SJSA1 (cell line): ENCODE results near the gene ZYG11A. TPM values are rescaled to one million over a fixed set of nuclear protein-coding genes. Genes with fewer than 3 reads are reported as not detected.
"Not testable (repeated sequence)": the region's sequence is repeated elsewhere in the genome, so short reads cannot be mapped to it uniquely, and the experiment has no call there.

Experiments
- DNase-seq, 2 experiments: peaks; one replicate each; pipeline ENCODE4 v3.0.0-alpha.2; 2015 to 2020; ENCODE audit warnings: low spot score in 2 of 2, low read depth in 1 of 2
- H3K27ac ChIP-seq: fragments of 250-450 bp; sonication (Bioruptor Pico); 2 replicates; pipeline ENCODE4 v1.5.1; 2020; ENCODE audit warnings: mild to moderate bottlenecking, moderate library complexity
- H3K27me3 ChIP-seq: fragments of 250-450 bp; sonication (Bioruptor Pico); replicated peaks from 2 replicates; pipeline ENCODE4 v1.5.1; 2020; ENCODE audit warnings: mild to moderate bottlenecking, moderate library complexity
- H3K36me3 ChIP-seq: fragments of 250-450 bp; sonication (Bioruptor Pico); 2 replicates; pipeline ENCODE4 v1.5.1; 2020; ENCODE audit warnings: mild to moderate bottlenecking
- H3K4me1 ChIP-seq: fragments of 250-450 bp; sonication (Bioruptor Pico); replicated peaks from 2 replicates; pipeline ENCODE4 v1.6.1; 2021; ENCODE audit warnings: mild to moderate bottlenecking
- H3K4me3 ChIP-seq: fragments of 250-450 bp; sonication (Bioruptor Pico); 2 replicates; pipeline ENCODE4 v1.5.1; 2020; ENCODE audit warnings: mild to moderate bottlenecking
- H3K9me3 ChIP-seq: fragments of 250-450 bp; sonication (Bioruptor Pico); replicated peaks from 2 replicates; pipeline ENCODE4 v1.5.1; 2020; ENCODE audit warnings: mild to moderate bottlenecking
- total RNA-seq: library from RNA; depleted of rRNA; stranded (reverse); fragments of >200 nt; shearing (Covaris generic); gene quantifications from 2 replicates; pipeline ENCODE4 v1.2.3, GENCODE V29; 2014; rRNA removed

Gene ZYG11A
- 1.2 and 2.1 TPM in 2 replicates for total RNA-seq

- Histone ChIP-seq H3K36me3 (no peaks in the 10 kb centered on the region), H3K4me3 (peak within 1 kb of the TSS; percentile 48), H3K9me3 (peaks cover 6% of the 10 kb centered on the region), H3K27me3 (no peaks in the 10 kb centered on the region; the same call in 1 of the 2 replicates), H3K27ac (no peak within 1 kb of the TSS; the same call in 1 of the 2 replicates), H3K4me1 (peaks cover 12% of the 10 kb centered on the region)
- DNase-seq, result peak; percentile 68 to 82
Observed at GRCh38 chr1:52842643-52843310, at the start of gene ZYG11A. TSS of gene ZYG11A (plus strand) at chr1:52842760. CDS start at chr1:52842884, 124 bp downstream.

- not testable (repeated sequence) for H3K27me3 ChIP-seq, H3K27ac ChIP-seq, H3K4me3 ChIP-seq, DNase-seq, H3K9me3 ChIP-seq, H3K4me1 ChIP-seq
- peaks cover 19% of the 10 kb centered on the region for H3K36me3 ChIP-seq
Observed at GRCh38 chr1:52793717-52794116, 48.8 kb upstream of the ZYG11A start.

- Histone ChIP-seq H3K27me3 (no peaks in the 10 kb centered on the region), H3K9me3 (no peaks in the 10 kb centered on the region), H3K4me3 (no peak overlapping the region), H3K4me1 (no peaks in the 10 kb centered on the region), H3K27ac (no peak overlapping the region), H3K36me3 (peaks cover 15% of the 10 kb centered on the region)
- DNase-seq, result no peak
Observed at GRCh38 chr1:52795464-52795863, 47.1 kb upstream of the ZYG11A start.

DNA sequence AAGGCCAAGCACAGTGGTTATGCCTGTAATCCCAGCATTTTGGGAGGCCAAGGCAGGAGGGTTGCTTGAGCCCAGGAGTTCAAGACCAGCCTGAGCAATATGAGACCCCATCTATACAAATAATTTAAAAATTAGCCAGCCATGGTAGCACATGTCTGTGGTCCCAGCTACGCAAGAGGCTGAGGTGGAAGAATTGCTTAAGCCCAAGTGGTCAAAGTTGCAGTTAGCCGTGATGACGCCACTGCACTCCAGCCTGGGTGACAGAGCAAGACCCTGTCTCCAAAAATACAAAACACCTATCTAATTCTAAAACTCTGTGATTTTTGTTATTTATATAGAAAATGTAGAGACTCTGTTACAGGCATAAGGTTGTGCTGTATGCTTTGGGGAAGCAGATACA, 44.2 kb upstream of the ZYG11A start:
- DNase-seq, result no peak
- no peak overlapping the region for H3K4me3 ChIP-seq
- H3K36me3 ChIP-seq, result peaks cover 19% of the 10 kb centered on the region
- H3K4me1 ChIP-seq, result no peaks in the 10 kb centered on the region
- no peaks in the 10 kb centered on the region for H3K27me3 ChIP-seq
- no peak overlapping the region for H3K27ac ChIP-seq
- no peaks in the 10 kb centered on the region for H3K9me3 ChIP-seq

DNA sequence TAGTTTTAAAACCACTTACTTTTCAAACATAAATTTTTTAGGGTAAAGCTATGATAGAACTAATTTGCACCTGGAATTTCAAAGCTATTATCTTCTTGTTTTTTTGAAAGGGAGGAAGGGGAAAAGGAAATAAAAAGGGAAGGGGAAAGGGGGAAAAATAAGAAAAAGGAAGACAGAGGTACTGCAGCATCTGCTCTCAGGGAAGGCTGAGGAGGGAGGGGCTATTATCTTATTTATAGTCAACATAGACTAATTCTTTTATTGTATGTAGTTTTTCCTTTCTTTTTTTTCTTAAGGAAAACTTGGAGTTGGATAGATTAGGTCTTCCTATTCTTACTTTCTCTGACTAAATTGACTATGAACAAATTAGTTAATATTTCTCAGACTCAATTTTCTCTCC, 41.5 kb upstream of the ZYG11A start:
- no peak overlapping the region for H3K4me3 ChIP-seq
- H3K36me3 ChIP-seq, result peaks cover 29% of the 10 kb centered on the region
- H3K9me3 ChIP-seq, result no peaks in the 10 kb centered on the region
- no peaks in the 10 kb centered on the region for H3K4me1 ChIP-seq
- DNase-seq, result no peak
- no peaks in the 10 kb centered on the region for H3K27me3 ChIP-seq
- no peak overlapping the region for H3K27ac ChIP-seq

DNA sequence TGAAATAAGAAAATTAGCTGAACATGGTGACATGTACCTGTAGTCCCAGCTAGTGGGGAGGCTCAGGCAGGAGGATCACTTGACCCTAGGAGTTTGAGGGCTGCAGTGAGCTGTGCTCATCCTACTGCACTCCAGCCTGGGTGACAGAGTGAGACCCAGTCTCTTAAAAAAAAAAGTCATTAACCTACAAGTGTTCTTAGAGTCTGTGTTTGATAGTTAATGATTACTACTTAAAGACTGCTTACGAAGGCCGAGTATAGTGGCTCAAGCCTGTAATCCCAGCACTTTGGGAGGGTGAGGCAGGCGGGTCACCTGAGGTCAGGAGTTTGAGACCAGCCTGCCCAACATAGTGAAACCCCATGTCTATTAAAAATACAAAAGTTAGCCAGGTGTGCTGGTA, 38.5 kb upstream of the ZYG11A start:
- not testable (repeated sequence) for H3K4me1 ChIP-seq, H3K4me3 ChIP-seq, H3K9me3 ChIP-seq, DNase-seq, H3K27ac ChIP-seq, H3K27me3 ChIP-seq
- peaks cover 16% of the 10 kb centered on the region for H3K36me3 ChIP-seq

DNA sequence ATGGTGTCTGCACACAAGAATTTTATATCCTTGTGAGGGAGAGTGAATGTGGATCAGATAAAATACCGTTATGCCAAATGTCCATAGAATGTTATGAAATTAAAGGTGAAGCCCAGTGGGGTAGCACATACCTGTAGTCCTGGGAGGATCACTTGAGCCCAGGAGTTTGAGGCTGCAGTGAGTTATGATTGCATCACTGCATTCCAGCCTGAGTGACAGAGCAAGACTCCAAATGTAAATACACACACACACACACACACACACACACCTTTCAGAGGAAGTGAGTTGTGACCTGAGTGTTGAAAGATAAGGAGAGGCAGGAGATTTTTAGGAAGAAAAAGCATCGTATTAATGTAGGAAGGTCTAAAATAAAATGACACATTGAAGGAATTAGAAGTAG, 28.1 kb upstream of the ZYG11A start:
- no peak overlapping the region for H3K27ac ChIP-seq
- no peaks in the 10 kb centered on the region for H3K4me1 ChIP-seq
- no peak for DNase-seq
- H3K4me3 ChIP-seq, result no peak overlapping the region
- H3K9me3 ChIP-seq, result no peaks in the 10 kb centered on the region
- H3K27me3 ChIP-seq, result no peaks in the 10 kb centered on the region
- H3K36me3 ChIP-seq, result peaks cover 38% of the 10 kb centered on the region

DNA sequence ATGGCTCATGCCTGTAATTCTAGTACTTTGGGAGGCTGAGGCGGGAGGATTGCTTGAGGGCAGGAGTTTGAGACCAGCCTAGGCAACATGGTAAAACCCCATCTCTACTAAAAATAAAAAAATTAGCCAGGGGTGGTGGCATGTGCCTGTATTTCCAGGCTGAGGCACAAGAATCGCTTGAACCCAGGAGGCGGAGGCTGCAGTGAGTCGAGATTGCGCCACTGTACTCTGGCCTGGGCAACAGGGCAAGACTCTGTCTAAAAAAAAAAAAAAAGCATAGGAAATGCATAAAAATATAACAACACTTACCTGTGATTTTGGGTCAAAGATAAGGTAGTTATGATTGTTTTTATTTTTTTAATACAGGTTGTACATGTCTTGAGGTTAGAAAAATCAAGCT, 21.7 kb upstream of the ZYG11A start:
- H3K4me3 ChIP-seq, H3K4me1 ChIP-seq, DNase-seq, H3K27me3 ChIP-seq, H3K9me3 ChIP-seq, H3K27ac ChIP-seq: not testable (repeated sequence)
- peaks cover 18% of the 10 kb centered on the region for H3K36me3 ChIP-seq

DNA sequence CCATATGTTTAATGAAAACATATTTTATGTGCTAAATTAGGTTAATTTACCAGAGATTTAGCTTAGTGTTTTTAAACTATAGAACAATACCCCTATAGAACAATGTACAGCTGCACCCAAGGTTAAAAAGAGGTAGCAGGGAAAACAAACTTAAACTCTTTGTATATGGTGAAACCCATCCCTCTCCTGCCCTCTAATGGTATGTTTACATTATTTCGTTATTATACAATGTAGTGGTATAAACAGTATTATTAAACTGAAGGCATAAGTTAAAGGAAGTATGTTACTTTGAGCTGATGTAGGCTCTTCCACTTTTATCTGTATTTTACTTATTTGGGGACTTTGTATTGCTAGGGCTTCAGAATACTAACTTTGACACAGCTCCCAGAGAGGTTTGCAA, 16.7 kb upstream of the ZYG11A start:
- DNase-seq, result peak in 1 of 2 experiments; percentile 10
- Histone ChIP-seq H3K4me1 (no peaks in the 10 kb centered on the region; the same call in 1 of the 2 replicates), H3K27me3 (no peaks in the 10 kb centered on the region), H3K27ac (no peak overlapping the region), H3K9me3 (no peaks in the 10 kb centered on the region), H3K36me3 (peaks cover 6% of the 10 kb centered on the region), H3K4me3 (no peak overlapping the region)

DNA sequence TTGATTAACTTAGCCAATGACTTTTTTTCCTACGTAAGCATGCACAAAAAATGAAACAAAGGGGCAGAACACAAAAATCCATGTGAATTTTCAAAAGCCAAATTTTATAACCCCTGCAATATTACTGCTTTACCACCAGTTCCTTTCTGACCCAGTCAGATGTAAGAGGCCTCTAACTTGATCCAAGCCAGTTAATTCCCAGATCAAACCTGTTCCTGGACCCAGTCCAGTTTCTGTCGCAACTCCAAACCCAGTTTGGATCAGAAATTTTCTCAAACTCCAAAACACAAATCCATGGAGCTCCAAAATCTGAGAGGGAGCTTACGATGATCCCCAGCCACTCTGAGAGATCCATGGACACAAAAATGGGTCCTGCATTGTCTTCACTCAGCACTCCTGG, 7.8 kb upstream of the ZYG11A start:
- DNase-seq, result no peak
- no peaks in the 10 kb centered on the region for H3K27me3 ChIP-seq
- H3K27ac ChIP-seq, result no peak overlapping the region
- H3K4me1 ChIP-seq, result peaks cover 5% of the 10 kb centered on the region
- no peak overlapping the region for H3K4me3 ChIP-seq
- no peaks in the 10 kb centered on the region for H3K36me3 ChIP-seq
- H3K9me3 ChIP-seq, result no peaks in the 10 kb centered on the region

- H3K36me3 ChIP-seq, result no peaks in the 10 kb centered on the region
- H3K9me3 ChIP-seq, result no peaks in the 10 kb centered on the region
- H3K4me1 ChIP-seq, result peaks cover 5% of the 10 kb centered on the region
- DNase-seq, result no peak
- no peak overlapping the region for H3K4me3 ChIP-seq
- no peaks in the 10 kb centered on the region for H3K27me3 ChIP-seq
- H3K27ac ChIP-seq, result no peak overlapping the region
Observed at GRCh38 chr1:52836035-52836434, 6.5 kb upstream of the ZYG11A start.

DNA sequence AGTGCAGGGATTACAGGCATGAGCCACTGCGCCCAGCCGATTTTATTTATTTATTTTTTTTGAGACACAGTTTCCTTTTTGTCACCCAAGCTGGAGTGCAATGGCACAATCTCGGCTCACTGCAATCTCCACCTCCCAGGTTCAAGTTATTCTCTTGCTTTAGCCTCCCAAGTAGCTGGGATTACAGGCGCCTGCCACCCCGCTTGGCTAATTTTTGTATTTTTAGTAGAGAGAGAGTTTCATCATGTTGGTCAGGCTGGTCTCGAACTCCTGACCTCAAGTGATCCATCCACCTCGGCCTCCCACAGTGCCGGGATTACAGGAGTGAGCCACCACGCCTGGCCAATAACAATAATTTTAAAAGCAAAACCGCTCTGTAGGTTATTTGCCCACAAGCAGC, 3.4 kb upstream of the ZYG11A start:
- not testable (repeated sequence) for H3K4me3 ChIP-seq, H3K27ac ChIP-seq, H3K9me3 ChIP-seq, H3K27me3 ChIP-seq, DNase-seq, H3K36me3 ChIP-seq
- peaks cover 12% of the 10 kb centered on the region for H3K4me1 ChIP-seq

- H3K4me3 ChIP-seq, H3K27ac ChIP-seq, DNase-seq, H3K27me3 ChIP-seq, H3K36me3 ChIP-seq, H3K9me3 ChIP-seq: not testable (repeated sequence)
- peaks cover 12% of the 10 kb centered on the region for H3K4me1 ChIP-seq
Observed at GRCh38 chr1:52845119-52845518, 2.6 kb downstream of the ZYG11A start.

DNA sequence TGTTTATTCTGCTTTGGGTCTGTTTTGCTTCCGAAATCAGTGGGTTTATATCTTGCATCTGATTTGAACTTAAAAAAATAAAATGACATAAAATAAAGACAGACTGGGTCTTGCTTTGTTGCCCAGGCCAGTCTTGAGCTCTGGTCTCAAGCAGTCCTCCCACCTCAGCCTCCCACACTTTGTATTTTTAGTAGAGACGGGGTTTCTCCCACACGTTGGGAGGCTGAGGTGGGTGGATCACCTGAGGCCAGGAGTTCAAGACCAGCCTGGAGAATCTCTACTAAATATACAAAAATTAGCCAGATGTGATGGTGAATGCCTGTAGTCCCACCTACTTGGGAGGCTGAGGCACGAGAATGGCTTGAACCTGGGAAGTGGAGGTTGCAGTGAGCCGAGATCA, 5.9 kb downstream of the ZYG11A start:
- no peak overlapping the region for H3K27ac ChIP-seq
- no peak for DNase-seq
- no peaks in the 10 kb centered on the region for H3K27me3 ChIP-seq
- no peak overlapping the region for H3K4me3 ChIP-seq
- no peaks in the 10 kb centered on the region for H3K36me3 ChIP-seq
- no peaks in the 10 kb centered on the region for H3K4me1 ChIP-seq
- H3K9me3 ChIP-seq, result no peaks in the 10 kb centered on the region

DNA sequence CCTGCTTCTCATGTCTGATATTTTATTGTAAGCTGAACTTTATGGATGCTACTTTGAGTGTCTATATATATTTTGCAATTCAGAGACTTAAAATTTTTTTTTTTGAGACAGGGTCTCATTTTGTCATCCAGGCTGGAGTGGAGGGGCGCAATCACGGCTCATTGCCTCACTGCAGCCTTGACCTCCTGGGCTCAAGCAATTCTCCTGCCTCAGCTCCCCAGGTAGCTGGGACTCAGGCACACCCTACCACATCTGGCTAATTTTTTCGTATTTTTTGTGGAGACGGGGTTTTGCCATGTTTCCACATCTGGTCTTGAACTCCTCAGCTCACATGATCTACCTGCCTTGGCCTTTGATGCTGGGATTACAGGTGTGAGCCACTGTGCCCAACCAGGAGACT, 8.4 kb downstream of the ZYG11A start:
- no peak for DNase-seq
- H3K36me3 ChIP-seq, result no peaks in the 10 kb centered on the region
- H3K27ac ChIP-seq, result no peak overlapping the region
- no peaks in the 10 kb centered on the region for H3K27me3 ChIP-seq
- no peak overlapping the region for H3K4me3 ChIP-seq
- H3K9me3 ChIP-seq, result no peaks in the 10 kb centered on the region
- H3K4me1 ChIP-seq, result no peaks in the 10 kb centered on the region
